SK-N-SH (cell line): ENCODE results near the gene IQCE. TPM values are rescaled to one million over a fixed set of nuclear protein-coding genes. Genes with fewer than 3 reads are reported as not detected.

Source experiments
- CTCF ChIA-PET: fragments of 300-600, 350-600 bp; formaldehyde crosslinking; extraction: SDS; loops from one replicate; lab custom pipeline; 2021; lab: Yijun Ruan, JAX
- POLR2A ChIA-PET: fragments of 350-600 bp; sonication (Branson Sonifier 250); formaldehyde crosslinking; extraction: SDS; loops from one replicate; lab custom pipeline; 2020; ENCODE audit warnings: antibody characterized with exemption, inconsistent platforms; lab: Yijun Ruan, JAX
- DNase-seq: peaks from one replicate; pipeline ENCODE4 v3.0.0; 2012
- H2AFZ ChIP-seq: fragments of 200-600 bp; sonication (generic); 2 replicates; pipeline ENCODE4 v1.8.1; 2016; ENCODE audit warnings: antibody characterized with exemption, mild to moderate bottlenecking, low read depth
- H3F3A ChIP-seq: fragments of 200-600 bp; sonication (generic); replicated peaks from 2 replicates; pipeline ENCODE3; 2016; ENCODE audit warnings: antibody characterized with exemption, mild to moderate bottlenecking; ENCODE audit not compliant: insufficient read depth
- H3K27ac ChIP-seq, 2 experiments: fragments of 200-500 bp in 1 of 2; fragments of 200-600 bp in 1 of 2; sonication (Bioruptor generic) in 1 of 2; sonication (generic), shearing (Covaris generic) in 1 of 2; 2 replicates each; pipeline versions ENCODE4 v1.5.1 to v1.6.1; 2014 to 2016; ENCODE audit warnings: low read depth in 2 of 2, inconsistent platforms in 1 of 2, low read length in 1 of 2, mild to moderate bottlenecking in 1 of 2, mixed read lengths in 1 of 2
- H3K27me3 ChIP-seq: fragments of 200-600 bp; sonication (generic), shearing (Covaris generic); 2 replicates; pipeline ENCODE4 v1.6.1; 2016; ENCODE audit warnings: mixed run types; ENCODE audit not compliant: insufficient read depth
- H3K36me3 ChIP-seq, 2 experiments: fragments of 200-500 bp in 1 of 2; fragments of 200-600 bp in 1 of 2; sonication (Bioruptor generic) in 1 of 2; sonication (generic) in 1 of 2; replicated peaks in 1 of 2; 2 replicates each; pipeline versions ENCODE3 to v1.5.1; 2014 to 2016; ENCODE audit warnings: low read length in 1 of 2, mild to moderate bottlenecking in 1 of 2; ENCODE audit not compliant: insufficient read depth in 2 of 2, control insufficient read depth in 1 of 2
- H3K4me1 ChIP-seq, 2 experiments: fragments of 200-500 bp in 1 of 2; fragments of 200-600 bp in 1 of 2; sonication (Bioruptor generic) in 1 of 2; sonication (generic), shearing (Covaris generic) in 1 of 2; 2 replicates each; pipeline versions ENCODE4 v1.5.1 to v1.6.1; 2014 to 2016; ENCODE audit warnings: low read depth in 1 of 2, low read length in 1 of 2, mixed run types in 1 of 2; ENCODE audit not compliant: insufficient read depth in 2 of 2, control insufficient read depth in 1 of 2
- H3K4me2 ChIP-seq: fragments of 200-600 bp; sonication (generic), shearing (Covaris generic); 2 replicates; pipeline ENCODE4 v1.6.1; 2017; ENCODE audit warnings: mixed run types
- H3K4me3 ChIP-seq, 2 experiments: fragments of 200-500 bp in 1 of 2; fragments of 200-600 bp in 1 of 2; sonication (Bioruptor generic) in 1 of 2; sonication (generic), shearing (Covaris generic) in 1 of 2; 2 replicates each; pipeline versions ENCODE4 v1.5.1 to v1.8.1; 2014 to 2016; ENCODE audit warnings: low read depth in 2 of 2, inconsistent platforms in 1 of 2, low read length in 1 of 2, mild to moderate bottlenecking in 1 of 2, mixed read lengths in 1 of 2, moderate library complexity in 1 of 2
- H3K79me2 ChIP-seq: fragments of 200-600 bp; sonication (generic); 2 replicates; pipeline ENCODE4 v1.8.1; 2017; ENCODE audit warnings: mild to moderate bottlenecking; ENCODE audit not compliant: insufficient read depth
- H3K9ac ChIP-seq: fragments of 200-600 bp; sonication (generic); 2 replicates; pipeline ENCODE4 v1.6.1; 2017; ENCODE audit warnings: mixed run types
- H3K9me2 ChIP-seq: fragments of 200-600 bp; sonication (generic); 2 replicates; pipeline ENCODE4 v1.6.1; 2017; ENCODE audit warnings: mixed run types
- H3K9me3 ChIP-seq: fragments of 200-600 bp; sonication (generic); 2 replicates; pipeline ENCODE4 v1.6.1; 2017; ENCODE audit warnings: mixed run types, mild to moderate bottlenecking, moderate library complexity
- H4K20me1 ChIP-seq: fragments of 200-600 bp; sonication (generic); 2 replicates; pipeline ENCODE4 v1.6.1; 2017; ENCODE audit warnings: mild to moderate bottlenecking, mixed run types; ENCODE audit not compliant: insufficient read depth
- CHD2 ChIP-seq: fragments of 150-350 bp; IDR thresholded peaks from 2 replicates; pipeline ENCODE4 v1.6.1; 2018; ENCODE audit warnings: low read length; ENCODE audit not compliant: partially characterized antibody
- EP300 ChIP-seq, 2 experiments: IDR thresholded peaks; 2 replicates each; pipeline versions ENCODE4 v1.4.0 to v1.6.1; 2012; ENCODE audit warnings: borderline replicate concordance in 1 of 2, low read depth in 1 of 2, low read length in 1 of 2
- FOSL2 ChIP-seq: IDR thresholded peaks from 2 replicates; pipeline ENCODE4 v1.4.0; 2012; ENCODE audit warnings: low read depth, mild to moderate bottlenecking, moderate library complexity, borderline replicate concordance
- FOXJ3 ChIP-seq: sonication (generic); formaldehyde crosslinking; IDR thresholded peaks from 2 replicates; pipeline ENCODE4 v1.5.1; 2020; ENCODE audit warnings: mild to moderate bottlenecking, missing genetic modification reagents
- GABPA ChIP-seq: IDR thresholded peaks from 2 replicates; pipeline ENCODE4 v1.4.0; 2012; ENCODE audit warnings: low read depth, mild to moderate bottlenecking
- GATA2 ChIP-seq: sonication (generic); formaldehyde crosslinking; IDR thresholded peaks from 2 replicates; pipeline ENCODE4 v1.5.0; 2020; ENCODE audit warnings: mild to moderate bottlenecking, missing genetic modification reagents
- IRF3 ChIP-seq: fragments of 150-350 bp; IDR thresholded peaks from 2 replicates; pipeline ENCODE4 v1.6.1; 2016; ENCODE audit warnings: mild to moderate bottlenecking, low read depth, low read length
- MXI1 ChIP-seq: IDR thresholded peaks from 2 replicates; pipeline ENCODE4 v1.6.1; 2012; ENCODE audit warnings: mild to moderate bottlenecking, low read depth, low read length, improper control_type of control experiment
- NFIC ChIP-seq: IDR thresholded peaks from 2 replicates; pipeline ENCODE4 v1.4.0; 2012; ENCODE audit warnings: borderline replicate concordance
- PBX3 ChIP-seq: IDR thresholded peaks from 2 replicates; pipeline ENCODE4; 2012
- RAD21 ChIP-seq: IDR thresholded peaks from 2 replicates; pipeline ENCODE4 v1.6.1; 2012; ENCODE audit warnings: mild to moderate bottlenecking, low read length
- RCOR1 ChIP-seq: fragments of 150-350 bp; IDR thresholded peaks from 2 replicates; pipeline ENCODE4 v1.6.1; 2017; ENCODE audit warnings: antibody characterized with exemption, low read length
- RFX5 ChIP-seq: IDR thresholded peaks from 2 replicates; pipeline ENCODE4 v1.6.1; 2012; ENCODE audit warnings: mild to moderate bottlenecking, improper control_type of control experiment, low read length
- TCF12 ChIP-seq: IDR thresholded peaks from 2 replicates; pipeline ENCODE4 v1.4.0; 2012
- ZBTB33 ChIP-seq: IDR thresholded peaks from 2 replicates; pipeline ENCODE4 v1.4.0; 2012; ENCODE audit warnings: low read depth, borderline replicate concordance
- WGBS: methylation state at CpG from one replicate; pipeline ENCODE4 v1.1.6; 2017; ENCODE audit warnings: low lambda C conversion rate; 5-methylcytosine and 5-hydroxymethylcytosine counted together
- polyA plus RNA-seq, 3 experiments: library from polyadenylated mRNA; depleted of rRNA; stranded (reverse); fragments of >200 nt; gene quantifications; 2 replicates each; pipeline ENCODE4 v1.2.3, GENCODE V29; 2012

The IQCE gene
- polyA plus RNA-seq, 1 of the 3 experiments (the other 2 are of a cell fraction), result 14.4 TPM

- TF ChIP-seq NFIC (no peak), TCF12 (no peak), GABPA (no peak), RFX5 (0 out of 2 replicates have a peak, but pooled peaks have one; percentile 17)
- Histone ChIP-seq H4K20me1 (peaks cover 93% of the 10 kb centered on the region), H3K4me1 (peaks cover 36 to 80% of the 10 kb centered on the region in 2 experiments), H3K9me3 (no peaks in the 10 kb centered on the region), H3K79me2 (peaks cover 87% of the 10 kb centered on the region), H3K36me3 (peaks cover 14 to 29% of the 10 kb centered on the region in 2 experiments), H2AFZ (no peak overlapping the region), H3K4me2 (peak overlapping the region; percentile 59), H3K9ac (no peak overlapping the region; the same call in 1 of the 2 replicates), H3K9me2 (no peaks in the 10 kb centered on the region), H3F3A (no peaks in the 10 kb centered on the region), H3K27me3 (no peaks in the 10 kb centered on the region), H3K27ac (peak overlapping the region; percentile 42 to 98), H3K4me3 (no peak overlapping the region)
- WGBS, result 68% methylated on average over 9 of the region's 18 CpGs
- CTCF ChIA-PET, result interaction anchor here (0.6 to 5.9 kb wide), 22 partner anchors 8 to 193 kb away, joined by 3 to 54 read pairs (median 5); partner anchors contain the start of gene TTYH3
- POLR2A ChIA-PET, result interaction anchor here (1.0 to 2.2 kb wide), 4 partner anchors 10 to 193 kb away, joined by 4 to 8 read pairs (median 8); partner anchors contain the start of gene TTYH3
- DNase-seq, result peak; percentile 74
Measured at GRCh38 chr7:2644562-2645273, 85.9 kb downstream of the IQCE start.

GRCh38 chr7:2645274-2645868 is 86.6 kb downstream of the IQCE start:
- no peak for TF ChIP-seq FOSL2
- no peak for TF ChIP-seq IRF3
- TF ChIP-seq RAD21, result peak; percentile 35
- peak; percentile 86 for TF ChIP-seq RCOR1
- no peak for TF ChIP-seq ZBTB33
- peak; percentile 32; the same call in 1 of the 2 replicates for TF ChIP-seq PBX3
- peak; percentile 89 for TF ChIP-seq FOXJ3 (CRISPR knock-in tag)
- TF ChIP-seq MXI1, result peak; percentile 90
- peak; percentile 45; the same call in 1 of the 2 replicates for TF ChIP-seq GATA2 (CRISPR knock-in tag)
- peak; percentile 82 for TF ChIP-seq CHD2
- TF ChIP-seq EP300 (IDR thresholded peaks at IDR 0.05; ENCODE audit: borderline replicate concordance in 1 of 2, low read depth in 1 of 2, low read length in 1 of 2), result peak in 1 of 2 experiments; percentile 89; a peak in 2 of 4 replicates
- 41% methylated on average over 14 of the region's 14 CpGs for WGBS
- POLR2A ChIA-PET, result interaction anchor here (0.7 to 2.2 kb wide), 5 partner anchors 10 to 194 kb away, joined by 3 to 8 read pairs (median 8); partner anchors contain the start of gene TTYH3
- Histone ChIP-seq H3K9ac (no peak overlapping the region; the same call in 1 of the 2 replicates), H3K79me2 (peaks cover 80% of the 10 kb centered on the region), H3K4me1 (peaks cover 33 to 74% of the 10 kb centered on the region in 2 experiments), H3K9me3 (no peaks in the 10 kb centered on the region), H3K9me2 (no peaks in the 10 kb centered on the region), H3K4me3 (no peak overlapping the region), H4K20me1 (peaks cover 86% of the 10 kb centered on the region), H3K4me2 (peak overlapping the region; percentile 59), H3K36me3 (peaks cover 20 to 29% of the 10 kb centered on the region in 2 experiments), H3K27me3 (no peaks in the 10 kb centered on the region), H3F3A (no peaks in the 10 kb centered on the region), H3K27ac (peak overlapping the region; percentile 42 to 98), H2AFZ (no peak overlapping the region)
- CTCF ChIA-PET, result interaction anchor here (0.8 to 5.9 kb wide), 14 partner anchors 9 to 194 kb away, joined by 3 to 54 read pairs (median 6); partner anchors contain the start of gene TTYH3
- DNase-seq, result peak; percentile 93
